ENCODE measurements around the gene USP17L28.
A peak's percentile ranks its signal among the peaks of the same experiment; 100 is the strongest.
"Not testable (repeated sequence)": the region's sequence is repeated elsewhere in the genome, so short reads cannot be mapped to it uniquely, and the experiment has no call there.

Gene USP17L28

GRCh38 chr4:9348593-9348992 is at the start of gene USP17L28:
USP17L28 (plus strand) TSS chr4:9348893; CDS start chr4:9348893, 0 bp downstream.
- DNase-seq (ENCODE audit: low read depth, low spot score); POLR2A ChIA-PET; H3K4me3 ChIP-seq (ENCODE audit: low read depth, low read length); CTCF ChIA-PET: not testable (repeated sequence)

DNA sequence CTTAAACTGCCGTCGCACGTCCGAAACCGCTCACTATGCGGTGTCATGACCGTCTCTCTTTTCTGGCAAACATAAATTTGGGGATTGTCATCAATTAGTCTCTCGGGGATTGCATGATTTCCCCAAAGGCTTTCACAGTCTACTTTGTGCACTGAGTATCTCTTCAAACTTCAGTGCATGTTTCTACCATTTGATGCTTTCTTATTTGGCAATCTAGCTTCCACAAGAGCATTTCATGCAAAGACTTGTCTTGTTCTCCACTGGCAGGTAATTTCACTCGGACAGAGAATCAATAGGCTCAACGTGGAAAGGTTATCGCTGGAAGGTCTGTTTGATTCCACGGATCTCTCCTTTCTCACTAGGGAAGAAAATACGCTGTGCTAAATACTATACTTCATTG is 24.5 kb upstream of the USP17L28 start:
- H3K4me3 ChIP-seq (ENCODE audit: low read depth, low read length) = not testable (repeated sequence)

GRCh38 chr4:9324865-9325264 is 23.8 kb upstream of the USP17L28 start, which contains the start of gene USP17L24:
USP17L24 (plus strand) TSS chr4:9325165; CDS start chr4:9325165, 0 bp downstream.
- CTCF ChIA-PET; POLR2A ChIA-PET; H3K4me3 ChIP-seq (ENCODE audit: low read depth, low read length); DNase-seq (ENCODE audit: low read depth, low spot score): not testable (repeated sequence)

More for the DNA sequence above, 24.5 kb upstream of the USP17L28 start:
- DNase-seq (ENCODE audit: low read depth, low spot score); POLR2A ChIA-PET; CTCF ChIA-PET: not testable (repeated sequence)

GRCh38 chr4:9329611-9330010 is 19.1 kb upstream of the USP17L28 start, which contains the start of gene USP17L25:
USP17L25 (plus strand) TSS chr4:9329911; CDS start chr4:9329911, 0 bp downstream.
- POLR2A ChIA-PET; H3K4me3 ChIP-seq (ENCODE audit: low read depth, low read length); DNase-seq (ENCODE audit: low read depth, low spot score); CTCF ChIA-PET: not testable (repeated sequence)

DNA sequence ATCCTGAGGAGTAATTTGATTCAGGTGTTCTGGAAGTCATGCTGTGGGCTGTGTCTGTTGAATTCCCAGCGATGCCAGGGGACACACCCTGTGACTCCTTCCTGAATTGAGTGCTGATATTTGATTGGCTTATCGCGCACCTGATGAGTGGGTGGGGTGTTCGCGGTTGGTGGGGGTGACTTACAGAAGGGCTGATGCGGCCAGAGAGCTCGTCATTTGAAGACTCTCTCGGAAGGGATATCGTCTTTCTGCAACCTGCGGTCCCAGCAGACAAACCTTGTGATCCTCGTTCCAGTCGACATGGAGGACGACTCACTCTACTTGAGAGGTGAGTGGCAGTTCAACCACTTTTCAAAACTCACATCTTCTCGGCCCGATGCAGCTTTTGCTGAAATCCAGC is 14.3 kb upstream of the USP17L28 start, which contains the start of gene USP17L26:
Gene USP17L26 (plus strand): TSS at position 301 of the 400 bp plus-strand sequence. CDS start 0 bp downstream, at position 301.
- H3K4me3 ChIP-seq (ENCODE audit: low read depth, low read length); DNase-seq (ENCODE audit: low read depth, low spot score); POLR2A ChIA-PET; CTCF ChIA-PET: not testable (repeated sequence)

GRCh38 chr4:9339103-9339502 is 9.6 kb upstream of the USP17L28 start, which contains the start of gene USP17L5:
USP17L5 (plus strand) TSS chr4:9339403; CDS start chr4:9339403, 0 bp downstream.
- DNase-seq (ENCODE audit: low read depth, low spot score); H3K4me3 ChIP-seq (ENCODE audit: low read depth, low read length); CTCF ChIA-PET; POLR2A ChIA-PET: not testable (repeated sequence)

DNA sequence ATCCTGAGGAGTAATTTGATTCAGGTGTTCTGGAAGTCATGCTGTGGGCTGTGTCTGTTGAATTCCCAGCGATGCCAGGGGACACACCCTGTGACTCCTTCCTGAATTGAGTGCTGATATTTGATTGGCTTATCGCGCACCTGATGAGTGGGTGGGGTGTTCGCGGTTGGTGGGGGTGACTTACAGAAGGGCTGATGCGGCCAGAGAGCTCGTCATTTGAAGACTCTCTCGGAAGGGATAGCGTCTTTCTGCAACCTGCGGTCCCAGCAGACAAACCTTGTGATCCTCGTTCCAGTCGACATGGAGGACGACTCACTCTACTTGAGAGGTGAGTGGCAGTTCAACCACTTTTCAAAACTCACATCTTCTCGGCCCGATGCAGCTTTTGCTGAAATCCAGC is 4.8 kb upstream of the USP17L28 start, which contains the start of gene USP17L27:
Gene USP17L27 (plus strand): TSS at position 301 of the 400 bp plus-strand sequence. CDS start 0 bp downstream, at position 301.
- CTCF ChIA-PET, POLR2A ChIA-PET: not testable (repeated sequence)

GRCh38 chr4:9350866-9351265 is 2.2 kb downstream of the USP17L28 start:
- H3K4me3 ChIP-seq (ENCODE audit: low read depth, low read length); POLR2A ChIA-PET; DNase-seq (ENCODE audit: low read depth, low spot score); CTCF ChIA-PET: not testable (repeated sequence)

More for the DNA sequence above, 4.8 kb upstream of the USP17L28 start, which contains the start of gene USP17L27:
- H3K4me3 ChIP-seq (ENCODE audit: low read depth, low read length); DNase-seq (ENCODE audit: low read depth, low spot score): not testable (repeated sequence)

GRCh38 chr4:9353338-9353737 is 4.6 kb downstream of the USP17L28 start, which contains the start of gene USP17L29:
USP17L29 (plus strand) TSS chr4:9353638; CDS start chr4:9353638, 0 bp downstream.
- POLR2A ChIA-PET; H3K4me3 ChIP-seq (ENCODE audit: low read depth, low read length); DNase-seq (ENCODE audit: low read depth, low spot score); CTCF ChIA-PET: not testable (repeated sequence)

- DNase-seq (ENCODE audit: low read depth, low spot score); H3K4me3 ChIP-seq (ENCODE audit: low read depth, low read length); POLR2A ChIA-PET; CTCF ChIA-PET: not testable (repeated sequence)
Measured at GRCh38 chr4:9362829-9363228, 14.1 kb downstream of the USP17L28 start, which contains the start of gene USP17L30. USP17L30 (plus strand) TSS chr4:9363129; CDS start chr4:9363129, 0 bp downstream.

DNA sequence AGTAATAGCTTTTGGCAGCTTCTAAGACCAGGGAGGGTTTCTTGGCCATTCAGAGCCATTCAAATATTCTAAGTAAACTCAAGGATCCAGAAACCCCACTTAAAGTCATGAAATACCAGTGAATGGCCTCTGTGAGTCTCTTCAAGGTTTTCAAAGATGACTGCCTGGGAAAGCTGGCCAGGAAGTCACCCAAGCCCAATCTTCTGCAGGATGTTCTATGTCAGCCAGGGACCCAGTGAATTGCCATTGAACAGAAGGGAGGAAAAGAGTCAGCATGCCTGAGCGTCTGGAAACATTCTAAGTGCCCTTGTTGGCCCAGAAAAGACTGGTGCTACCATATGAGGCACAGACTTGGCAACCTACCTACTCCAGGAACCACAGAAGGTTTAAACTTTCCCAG is 31.2 kb downstream of the USP17L28 start:
- H3K4me3 ChIP-seq (ENCODE audit: low read depth, low read length); DNase-seq (ENCODE audit: low read depth, low spot score); POLR2A ChIA-PET; CTCF ChIA-PET: not testable (repeated sequence)

DNA sequence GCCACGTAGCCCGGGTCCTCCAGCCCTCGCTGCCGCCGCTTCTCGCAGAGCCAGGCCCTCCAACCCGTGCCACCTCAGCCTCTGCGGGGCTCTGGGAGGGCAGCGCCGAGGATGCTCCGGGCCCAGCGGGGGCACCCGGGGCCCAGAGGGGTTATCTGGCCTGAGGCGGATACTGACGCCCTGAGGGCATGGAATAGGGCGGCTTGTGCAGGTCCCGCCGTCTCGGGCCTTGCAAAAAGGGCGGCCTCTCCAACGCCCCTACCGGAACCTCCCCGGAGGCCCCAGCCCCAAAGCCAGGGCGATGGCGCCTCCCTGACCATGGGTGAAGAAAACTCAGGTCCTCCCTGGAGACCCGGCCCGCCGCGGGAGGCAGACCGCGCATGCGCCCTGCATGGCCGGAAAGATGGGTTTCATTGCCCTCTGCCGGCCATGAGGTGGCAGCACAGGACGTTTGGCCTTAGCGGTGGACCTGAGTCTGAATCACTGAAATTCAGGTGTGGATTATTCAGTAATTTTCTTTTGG is 32.4 kb downstream of the USP17L28 start:
- POLR2A ChIA-PET; DNase-seq (ENCODE audit: low read depth, low spot score); CTCF ChIA-PET: not testable (repeated sequence)
- H3K4me3 ChIP-seq (ENCODE audit: low read depth, low read length) = peak overlapping the region; percentile 44

GRCh38 chr4:9384126-9384525 is 35.4 kb downstream of the USP17L28 start:
- CTCF ChIA-PET = no interaction called here
- POLR2A ChIA-PET = no interaction called here
- H3K4me3 ChIP-seq (ENCODE audit: low read depth, low read length) = no peak overlapping the region
- TF ChIP-seq, protein P1, sequence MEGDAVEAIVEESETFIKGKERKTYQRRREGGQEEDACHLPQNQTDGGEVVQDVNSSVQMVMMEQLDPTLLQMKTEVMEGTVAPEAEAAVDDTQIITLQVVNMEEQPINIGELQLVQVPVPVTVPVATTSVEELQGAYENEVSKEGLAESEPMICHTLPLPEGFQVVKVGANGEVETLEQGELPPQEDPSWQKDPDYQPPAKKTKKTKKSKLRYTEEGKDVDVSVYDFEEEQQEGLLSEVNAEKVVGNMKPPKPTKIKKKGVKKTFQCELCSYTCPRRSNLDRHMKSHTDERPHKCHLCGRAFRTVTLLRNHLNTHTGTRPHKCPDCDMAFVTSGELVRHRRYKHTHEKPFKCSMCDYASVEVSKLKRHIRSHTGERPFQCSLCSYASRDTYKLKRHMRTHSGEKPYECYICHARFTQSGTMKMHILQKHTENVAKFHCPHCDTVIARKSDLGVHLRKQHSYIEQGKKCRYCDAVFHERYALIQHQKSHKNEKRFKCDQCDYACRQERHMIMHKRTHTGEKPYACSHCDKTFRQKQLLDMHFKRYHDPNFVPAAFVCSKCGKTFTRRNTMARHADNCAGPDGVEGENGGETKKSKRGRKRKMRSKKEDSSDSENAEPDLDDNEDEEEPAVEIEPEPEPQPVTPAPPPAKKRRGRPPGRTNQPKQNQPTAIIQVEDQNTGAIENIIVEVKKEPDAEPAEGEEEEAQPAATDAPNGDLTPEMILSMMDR (IDR thresholded peaks at IDR 0.05; ENCODE audit: insufficient read depth, low read length, missing control alignments) = no peak
- no peak for DNase-seq (ENCODE audit: low read depth, low spot score)

- POLR2A ChIA-PET, CTCF ChIA-PET: not testable (repeated sequence)
Measured at GRCh38 chr4:9389001-9389400, 40.3 kb downstream of the USP17L28 start.

More at GRCh38 chr4:9389001-9389400, 40.3 kb downstream of the USP17L28 start:
- H3K4me3 ChIP-seq (ENCODE audit: low read depth, low read length); DNase-seq (ENCODE audit: low read depth, low spot score): not testable (repeated sequence)

All from AG04449 (cell line).